Activated naive CD4-positive, alpha-beta T cell treated with anti-CD3 and anti-CD28 coated beads, Interleukin-2, amount 50 U/mL, for 16 hours (primary cell): Measurements from ENCODE around the gene CHCHD6.

Source experiments
- DNase-seq: peaks from one replicate; pipeline ENCODE4 v3.0.0-alpha.2; 2020

CHCHD6 gene

DNA sequence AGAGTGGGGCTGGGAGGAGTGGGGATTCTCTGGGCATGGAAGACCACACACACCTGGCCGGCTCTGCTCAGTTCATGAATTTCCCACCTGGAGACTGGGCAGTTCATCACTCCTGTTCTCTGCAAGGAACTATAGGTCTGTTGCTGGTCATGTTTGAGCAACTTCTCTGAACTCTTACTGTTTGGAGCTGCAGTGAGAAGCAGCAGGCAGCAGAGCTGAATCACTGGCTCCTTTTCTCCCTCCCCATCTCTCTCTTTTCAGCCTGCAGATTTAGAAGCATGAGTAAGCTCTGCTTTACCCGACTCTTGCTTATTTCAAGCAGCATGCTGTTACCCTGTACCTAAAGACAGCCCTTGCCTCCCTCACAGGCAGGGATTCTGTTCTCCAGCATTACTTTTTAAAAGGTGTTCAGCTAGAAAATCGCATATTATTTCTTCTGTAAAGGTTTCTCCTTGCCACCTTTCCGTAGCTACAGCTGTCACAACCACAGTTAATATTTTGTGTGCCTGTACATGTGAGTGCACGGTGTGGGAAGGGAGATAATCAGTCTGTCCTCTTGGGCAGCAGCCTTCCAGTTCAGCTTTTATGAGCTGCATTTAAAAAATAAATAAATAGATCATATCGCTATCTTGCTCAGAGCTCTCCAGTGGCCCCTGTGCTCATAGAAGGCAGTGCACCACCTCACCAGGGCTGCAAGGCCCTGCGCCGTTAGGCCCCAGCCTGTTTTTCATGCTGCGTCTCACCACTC is 131.6 kb downstream of the CHCHD6 start:
- DNase-seq = no peak

DNA sequence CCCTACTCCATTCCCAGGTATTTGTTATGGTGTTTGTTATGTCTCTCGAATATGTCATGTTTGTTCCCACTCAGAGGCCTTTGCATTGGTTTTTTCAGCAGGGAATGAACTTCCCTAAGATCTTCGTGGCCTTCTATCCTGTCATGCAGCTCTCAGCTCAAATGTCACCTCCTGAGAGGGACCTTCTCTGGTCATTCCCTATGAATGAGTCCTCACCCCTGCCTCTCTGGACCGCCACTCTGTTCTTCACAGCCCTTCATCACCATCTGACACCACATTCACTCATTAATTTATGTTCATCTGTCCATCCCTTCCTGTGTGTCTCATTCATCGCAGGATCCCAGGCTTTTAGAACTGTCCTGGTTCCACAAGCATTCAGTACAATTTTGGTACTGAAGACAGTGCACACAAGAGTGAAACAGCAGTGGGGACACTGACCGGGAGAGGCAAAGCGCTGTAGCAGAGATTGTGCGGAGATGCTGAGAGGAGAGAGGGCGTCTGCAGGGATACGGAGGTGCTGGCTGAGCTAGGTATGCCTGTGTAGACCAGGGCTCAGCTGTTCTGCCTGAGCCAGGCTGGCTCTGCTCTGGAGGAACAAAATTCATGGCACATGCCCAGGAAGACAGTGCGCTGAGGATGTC is 132.3 kb downstream of the CHCHD6 start:
- no peak for DNase-seq

DNA sequence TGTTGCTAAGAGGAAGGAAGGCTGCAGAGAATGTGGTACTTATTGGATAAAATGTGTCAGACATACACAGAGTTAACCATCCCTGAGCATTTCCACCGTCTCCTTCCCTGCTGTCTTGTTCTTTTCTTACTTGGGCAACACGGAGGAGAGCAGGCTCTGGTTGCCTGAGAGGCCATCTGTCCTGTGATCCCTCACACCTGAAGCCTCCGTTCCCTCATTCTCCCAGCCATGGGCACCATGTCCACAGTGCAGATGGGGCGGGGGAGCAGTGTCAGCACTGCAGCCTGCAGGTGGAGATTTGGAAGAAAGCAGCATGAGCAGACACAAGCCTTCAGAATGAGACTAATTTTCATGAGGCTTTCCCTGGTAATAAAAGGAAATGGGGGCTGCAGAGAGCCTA is 133.7 kb downstream of the CHCHD6 start:
- no peak for DNase-seq

DNA sequence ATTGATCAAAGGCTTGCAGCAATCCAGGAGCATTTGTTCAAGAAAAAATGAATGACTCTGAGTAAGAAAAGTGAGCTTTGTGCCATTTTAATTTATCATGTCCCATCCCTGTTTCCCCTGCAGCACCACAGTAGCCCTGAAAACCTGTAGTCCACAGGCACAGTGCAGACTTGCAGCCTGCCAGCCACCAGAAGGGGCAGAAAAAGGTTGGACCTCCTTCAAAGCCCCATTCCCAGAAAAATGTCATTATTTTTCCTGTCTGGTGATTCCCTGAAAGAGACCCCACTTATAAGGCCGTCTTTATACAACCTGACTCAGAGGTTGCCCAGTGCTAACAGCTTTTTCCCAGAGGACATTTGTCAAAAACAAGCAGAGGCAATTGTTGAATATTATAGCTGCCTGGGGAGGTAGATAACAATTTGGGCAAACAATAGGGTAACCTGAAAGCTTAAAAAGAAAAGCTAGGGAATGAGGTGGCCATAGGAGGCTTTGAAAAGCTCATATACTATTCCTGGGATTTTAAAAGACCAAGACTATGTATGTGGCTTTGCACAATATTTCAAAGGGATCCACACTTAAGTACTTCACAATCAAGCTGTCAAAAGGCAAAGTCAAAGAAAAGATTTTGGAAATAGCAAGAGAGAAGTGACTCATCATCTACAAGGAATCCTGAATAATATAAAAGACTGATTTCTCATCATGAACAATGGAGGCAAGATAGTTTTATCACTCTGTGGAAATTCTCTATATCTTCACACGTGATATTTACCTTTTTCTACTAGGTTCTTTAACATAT is 142.1 kb downstream of the CHCHD6 start:
- no peak for DNase-seq

DNA sequence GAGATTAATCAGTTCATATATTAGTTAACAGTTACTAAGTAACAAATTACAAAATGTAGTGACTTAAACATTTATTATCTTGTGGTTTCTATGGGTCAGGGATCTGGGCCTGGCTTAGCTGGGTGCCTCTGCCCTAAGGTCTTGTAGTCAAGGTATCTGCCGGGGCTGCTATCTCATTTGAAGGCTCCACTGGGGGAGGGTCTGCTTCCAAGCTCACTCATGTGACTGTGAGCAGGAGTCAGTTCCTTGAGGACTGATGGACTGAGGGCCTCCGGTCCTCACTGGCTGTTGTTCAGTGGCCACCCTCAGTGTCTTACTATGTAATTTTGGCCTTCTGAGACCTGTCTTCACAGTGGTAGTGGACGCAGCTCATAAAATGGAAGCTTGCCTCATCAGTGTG is 143.0 kb downstream of the CHCHD6 start:
- no peak for DNase-seq

DNA sequence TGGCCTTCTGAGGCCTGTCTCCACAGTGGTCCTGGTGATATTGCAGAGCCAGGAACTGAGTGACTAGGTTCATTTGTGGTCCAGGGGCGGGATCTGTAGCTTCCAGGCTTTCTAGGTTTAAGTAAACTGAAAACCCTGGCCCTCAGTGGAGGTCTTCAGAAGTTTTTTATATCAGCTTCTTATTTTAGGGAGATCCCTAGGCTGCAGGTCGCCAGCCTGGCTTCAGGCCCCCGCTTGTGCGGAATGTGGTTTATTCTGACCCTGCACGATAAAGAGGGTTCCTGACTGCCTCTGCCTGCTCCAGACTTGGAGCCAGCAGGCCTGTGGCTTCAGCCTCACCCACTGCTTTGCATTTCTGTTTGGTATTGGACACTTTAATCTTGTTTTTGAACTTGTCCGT is 145.0 kb downstream of the CHCHD6 start:
- DNase-seq = no peak

DNA sequence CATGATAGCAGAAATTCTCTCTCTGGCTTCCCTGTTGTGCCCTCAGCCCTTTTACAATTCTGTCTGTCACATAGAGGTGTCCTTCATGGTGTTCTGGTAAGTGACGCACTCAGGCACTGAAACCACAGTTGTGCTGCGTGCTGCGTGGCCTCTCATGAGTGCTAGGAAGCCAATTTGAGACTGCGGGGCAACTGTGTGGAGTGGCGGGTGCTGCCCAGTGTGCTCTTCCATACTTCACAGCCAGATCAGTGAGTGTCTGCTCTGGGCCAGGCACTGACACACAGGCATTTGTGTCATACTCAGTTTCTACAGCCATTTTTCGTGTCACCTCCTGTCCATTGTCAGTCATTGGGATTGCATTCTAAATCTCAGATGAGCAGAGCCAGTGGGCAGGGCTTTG is 145.7 kb downstream of the CHCHD6 start:
- no peak for DNase-seq

DNA sequence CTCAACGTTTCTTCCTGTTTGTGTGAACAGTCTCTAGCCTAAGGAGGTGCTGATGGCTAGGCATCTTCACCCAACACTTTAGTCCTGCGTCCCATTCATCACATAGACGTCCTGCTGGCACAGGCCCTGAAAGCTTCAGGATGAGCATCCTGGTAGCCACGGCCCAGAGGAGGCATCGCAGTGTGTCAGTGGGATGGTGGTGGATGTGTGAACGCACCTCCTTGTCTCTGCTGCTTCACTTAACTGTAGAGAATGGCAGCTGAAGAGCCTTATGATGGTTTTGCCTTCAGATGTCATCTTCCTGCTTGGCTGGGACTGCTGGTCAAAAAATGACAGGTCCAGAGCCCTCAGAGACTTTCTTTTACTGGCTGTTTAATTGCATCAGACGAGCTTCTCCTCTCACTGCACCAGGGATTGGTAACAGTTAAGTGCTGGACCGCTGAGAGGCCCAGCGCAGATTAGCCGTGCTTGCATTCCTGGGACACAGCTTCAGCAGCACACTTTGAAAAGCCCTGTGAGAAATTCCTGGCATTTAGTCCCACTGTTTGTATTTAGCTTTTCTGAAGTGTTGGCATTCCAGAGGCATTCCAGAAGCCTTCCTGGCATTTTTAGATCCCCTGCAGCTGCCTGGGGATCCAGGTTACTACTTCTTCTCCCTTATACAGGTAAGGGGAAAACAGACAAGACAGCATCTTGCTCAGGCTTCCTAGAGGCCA is 146.5 kb downstream of the CHCHD6 start:
- no peak for DNase-seq

DNA sequence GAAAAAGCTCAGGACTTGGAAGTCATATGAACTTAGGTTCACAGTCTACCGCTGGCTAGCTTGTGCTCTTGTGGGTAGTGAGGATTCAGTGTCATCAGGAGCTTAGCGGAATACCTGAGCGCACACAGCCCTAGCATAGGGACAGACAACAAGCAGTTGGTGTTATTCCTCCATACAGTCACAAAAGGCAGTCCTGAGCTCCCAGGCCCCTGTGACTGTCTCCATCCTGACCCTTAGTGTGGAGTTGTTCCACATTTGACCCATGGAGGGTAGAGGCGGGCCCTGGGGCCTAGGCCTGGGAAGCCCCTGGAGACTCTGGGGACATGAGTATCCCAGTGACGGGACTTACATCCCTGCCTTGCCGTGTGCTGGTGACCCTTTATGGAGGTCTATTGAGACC is 147.3 kb downstream of the CHCHD6 start:
- DNase-seq = no peak

DNA sequence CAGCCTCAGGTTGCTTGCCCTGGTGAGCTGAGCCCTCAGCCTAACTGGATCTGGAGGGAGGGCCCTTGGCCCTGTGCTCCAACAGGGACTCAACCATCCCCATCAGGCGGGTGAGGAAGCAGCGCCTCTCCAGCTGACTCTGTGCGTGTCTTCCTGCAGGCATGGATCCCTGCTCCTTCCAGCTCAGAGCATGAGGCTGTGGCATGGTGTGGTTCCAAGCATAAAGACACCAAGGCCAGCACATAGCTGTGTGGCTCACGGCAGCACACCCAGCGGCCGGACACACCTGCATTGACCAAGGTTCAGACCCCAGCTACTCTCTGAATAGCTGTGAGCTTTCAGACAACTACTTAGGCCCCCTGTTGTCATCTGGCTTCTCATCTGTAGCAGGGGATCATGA is 147.9 kb downstream of the CHCHD6 start:
- no peak for DNase-seq

DNA sequence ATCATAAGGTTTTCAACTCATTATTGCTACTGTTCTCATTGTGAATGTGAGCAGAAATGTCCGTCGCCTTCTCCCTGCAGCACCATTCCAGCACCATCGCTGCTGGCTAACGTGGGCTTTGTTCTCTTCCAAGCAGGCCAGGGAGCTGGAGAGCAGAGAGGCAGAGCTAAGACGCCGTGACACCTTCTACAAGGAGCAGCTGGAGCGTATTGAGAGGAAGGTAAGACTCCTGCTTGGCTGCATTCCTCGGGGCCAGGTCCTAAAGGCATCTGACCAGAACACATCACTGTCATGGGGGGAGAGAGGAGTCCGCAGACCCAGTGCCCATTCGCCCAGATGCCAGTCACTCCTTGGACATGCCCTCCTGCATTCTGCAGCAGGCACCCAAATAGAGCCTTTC is 148.5 kb downstream of the CHCHD6 start:
- DNase-seq = no peak

DNA sequence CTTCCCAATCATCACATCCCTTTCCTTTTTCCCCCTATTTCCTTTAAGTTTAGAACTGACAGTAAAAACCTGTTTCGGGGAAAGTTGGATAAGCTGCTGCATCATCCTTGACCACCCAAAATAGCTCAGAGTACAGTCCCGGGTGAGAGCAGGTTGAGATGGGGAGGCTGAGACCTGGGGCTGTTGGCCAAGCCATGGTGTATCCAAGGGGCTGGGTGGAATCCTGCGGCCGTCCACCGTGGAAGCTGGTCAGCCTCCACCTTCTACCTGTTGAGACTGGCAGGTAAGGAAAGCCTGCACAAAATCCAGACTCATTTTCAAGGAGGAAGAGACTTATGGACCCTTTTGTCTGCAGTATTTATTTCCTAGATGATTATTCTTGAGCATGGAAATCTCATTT is 150.6 kb downstream of the CHCHD6 start:
- DNase-seq = no peak

DNA sequence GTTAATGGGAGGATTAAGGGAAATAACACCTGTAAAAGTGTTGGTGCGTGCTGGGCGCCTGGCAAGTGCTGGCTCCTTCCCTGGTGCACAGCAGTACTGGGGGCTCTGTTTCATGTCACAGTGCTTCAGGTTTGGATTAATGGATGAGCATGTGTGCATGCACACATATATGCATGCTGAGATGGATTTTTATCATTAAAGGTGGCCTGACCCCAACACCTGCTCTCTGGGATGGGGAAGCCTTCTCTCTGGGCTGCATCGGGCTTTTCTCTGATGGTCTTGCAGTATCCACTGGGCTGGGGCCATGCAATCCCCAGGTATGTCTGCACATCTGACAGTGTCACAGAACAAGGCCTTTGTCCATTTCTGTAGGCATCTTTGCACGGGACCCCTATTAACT is 151.3 kb downstream of the CHCHD6 start:
- DNase-seq = no peak

DNA sequence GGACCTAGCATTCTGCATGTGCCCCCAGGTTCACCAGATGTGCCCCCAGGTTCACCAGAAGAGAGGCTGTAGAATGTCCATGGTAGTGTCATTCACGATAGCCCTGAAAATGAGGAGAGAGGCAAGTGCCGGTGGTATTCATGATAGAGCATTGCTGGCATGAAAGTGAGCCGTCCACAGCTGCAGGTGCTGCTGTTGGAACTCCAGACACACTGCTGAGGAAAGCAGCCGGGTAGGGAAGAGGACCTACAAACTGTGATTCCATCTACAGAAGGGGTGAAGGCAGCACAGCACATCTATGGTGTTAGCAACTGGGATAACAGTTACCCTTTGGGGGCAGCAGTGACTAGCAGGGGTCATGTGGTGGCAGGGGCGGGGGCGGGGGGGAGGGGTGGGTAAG is 153.9 kb downstream of the CHCHD6 start:
- no peak for DNase-seq

DNA sequence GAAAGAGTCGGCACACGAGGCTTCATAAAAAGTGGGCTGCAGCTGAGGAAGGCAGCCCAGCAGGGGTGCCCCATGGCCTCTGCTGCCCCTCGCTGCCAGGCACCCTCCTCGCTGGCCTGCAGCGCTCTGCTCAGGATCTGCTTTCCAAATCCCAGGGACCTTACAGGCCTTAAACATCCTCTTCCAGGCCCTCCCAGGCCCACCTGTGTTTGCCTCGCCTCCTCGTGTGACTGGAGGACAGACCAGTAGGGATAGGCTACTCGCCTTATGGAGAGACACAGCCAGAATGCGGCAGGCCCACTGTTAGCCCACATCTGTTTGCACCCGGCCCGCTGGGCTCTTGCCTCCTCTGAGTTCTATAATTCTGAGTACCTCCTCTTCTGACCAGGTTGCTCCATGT is 154.4 kb downstream of the CHCHD6 start:
- DNase-seq = no peak

DNA sequence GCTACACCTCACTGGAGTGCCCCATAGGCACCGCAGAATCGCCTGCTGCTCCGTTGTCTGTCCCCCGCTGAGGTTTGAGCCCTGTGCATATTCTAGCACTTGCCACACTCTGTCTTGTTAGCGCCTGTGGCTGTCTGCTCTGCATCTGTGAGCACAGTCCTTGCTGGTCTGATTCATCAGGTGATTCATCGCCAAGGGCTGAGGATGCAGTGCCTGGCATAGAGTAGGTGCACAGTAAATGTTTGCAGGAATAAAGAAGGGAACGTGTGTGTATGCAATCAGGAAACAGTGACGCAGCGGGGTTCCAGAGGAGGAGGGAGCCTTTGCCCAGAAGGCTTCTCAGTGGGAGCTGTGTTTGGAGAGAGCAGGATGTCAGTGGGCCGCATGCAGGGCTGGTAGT is 154.8 kb downstream of the CHCHD6 start:
- DNase-seq = no peak

DNA sequence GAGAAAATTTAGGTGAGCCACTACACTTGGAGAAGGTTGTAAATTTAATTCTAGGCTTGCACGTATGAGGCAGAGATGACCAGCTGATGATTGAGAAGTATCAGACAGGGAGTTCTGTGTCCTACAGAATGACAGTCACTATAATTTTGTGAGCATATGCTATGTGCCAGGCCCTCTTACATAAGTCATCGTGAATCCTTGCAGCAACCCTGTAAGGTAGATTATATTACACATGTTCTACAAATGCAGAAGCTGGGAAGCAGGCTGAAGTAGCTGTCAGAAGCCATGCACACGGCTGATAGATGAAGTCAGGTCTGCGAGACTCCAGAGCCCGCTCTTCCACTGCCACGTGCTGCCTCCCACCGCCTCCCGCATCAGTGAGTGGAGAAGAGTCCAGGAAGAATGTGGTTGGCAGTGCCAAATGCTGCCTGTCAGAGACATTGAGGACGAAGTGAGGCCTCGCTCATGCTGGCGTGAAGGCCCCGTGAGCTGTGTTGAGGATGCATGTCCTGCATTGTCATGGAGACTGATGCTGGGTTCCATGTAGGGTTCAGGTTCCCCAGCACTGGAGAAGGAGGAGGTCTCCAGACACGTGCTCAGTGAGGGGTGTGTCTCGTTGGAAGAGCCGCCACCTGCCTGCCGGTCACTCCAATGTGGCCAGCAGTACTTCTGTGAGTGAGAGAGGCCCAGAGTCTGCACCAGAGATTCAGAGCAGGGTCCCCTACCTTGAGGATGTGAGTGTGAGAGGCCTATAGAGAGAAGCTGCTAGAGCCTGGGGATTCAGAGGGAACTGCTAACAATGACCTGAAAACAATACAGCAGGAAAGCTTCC is 155.6 kb downstream of the CHCHD6 start:
- no peak for DNase-seq

DNA sequence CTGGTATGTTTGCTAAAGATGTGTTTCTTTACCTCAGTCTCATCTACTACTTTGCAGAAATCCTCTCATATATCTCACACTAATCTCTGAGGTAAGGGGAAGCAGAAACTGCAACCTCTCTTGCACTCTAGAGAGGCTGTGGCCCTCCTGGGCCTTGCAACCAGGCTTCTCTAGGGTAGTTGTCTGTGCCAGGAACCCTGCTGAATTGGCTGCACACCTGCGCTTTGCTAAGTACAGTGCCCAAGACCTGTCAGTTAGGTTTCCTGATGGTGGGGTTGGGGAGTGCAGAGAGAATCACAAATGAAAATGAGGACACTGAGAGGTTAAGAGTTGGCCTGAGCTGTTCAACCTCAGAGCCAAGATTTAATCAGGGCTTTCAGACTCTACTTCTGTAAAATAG is 161.7 kb downstream of the CHCHD6 start:
- DNase-seq = no peak

DNA sequence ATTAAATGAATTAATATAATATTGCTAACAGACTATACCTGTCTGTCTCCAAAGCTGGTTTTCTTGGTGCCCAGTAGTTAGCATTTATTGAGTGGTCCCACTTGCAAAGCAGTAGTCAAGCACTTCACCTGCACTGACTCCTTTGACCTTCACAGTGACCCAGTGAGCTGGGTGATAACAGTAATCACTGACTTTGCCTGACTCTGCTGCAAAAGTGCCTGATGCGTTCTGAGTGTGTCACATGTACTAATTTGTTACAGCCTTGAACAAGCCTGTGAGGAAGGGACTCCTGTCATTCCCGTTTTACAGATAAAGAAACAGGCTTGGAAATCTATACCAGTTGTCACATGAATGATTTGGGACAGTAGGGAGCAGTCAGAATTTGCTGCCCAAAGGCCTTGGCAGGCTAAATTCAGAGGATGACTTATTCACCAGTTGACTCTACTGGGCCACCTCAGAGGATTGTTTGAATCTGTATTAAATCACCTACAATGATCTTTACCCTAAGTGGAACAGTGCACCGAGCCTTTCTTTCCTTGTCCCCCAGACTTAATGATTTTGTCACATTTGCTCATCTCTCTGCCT is 162.2 kb downstream of the CHCHD6 start:
- DNase-seq = no peak

DNA sequence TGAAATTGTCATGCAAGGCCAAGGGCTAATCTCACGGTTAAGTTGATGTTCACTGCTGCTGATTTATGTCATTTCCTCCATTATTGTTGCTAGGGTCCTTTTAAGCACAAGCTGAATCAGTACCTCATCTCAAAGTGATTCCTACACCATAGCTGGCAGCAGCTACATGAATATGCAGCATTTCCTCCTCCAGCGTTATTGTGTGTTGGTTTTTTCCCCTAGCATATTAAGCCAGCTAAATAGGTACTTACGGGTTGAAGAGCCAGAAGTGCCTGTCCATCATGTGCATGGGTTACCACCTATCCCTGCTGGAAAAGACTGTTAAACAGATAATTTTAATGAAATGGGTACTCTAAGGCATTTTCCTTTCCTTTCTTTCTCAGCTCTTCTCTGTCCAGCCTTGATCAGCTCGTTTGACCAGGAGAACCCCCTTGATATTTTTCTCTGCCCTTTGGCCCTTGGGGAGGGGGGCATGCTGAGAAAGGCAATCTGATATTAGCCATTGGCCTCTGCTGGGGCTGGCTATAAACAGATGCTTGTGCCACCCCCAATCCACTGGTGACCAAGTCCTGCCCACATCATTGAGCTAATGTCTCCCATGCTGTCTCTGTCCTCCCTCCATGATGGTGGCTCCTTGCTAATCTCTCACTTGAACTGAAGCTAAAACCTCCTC is 163.3 kb downstream of the CHCHD6 start:
- no peak for DNase-seq

DNA sequence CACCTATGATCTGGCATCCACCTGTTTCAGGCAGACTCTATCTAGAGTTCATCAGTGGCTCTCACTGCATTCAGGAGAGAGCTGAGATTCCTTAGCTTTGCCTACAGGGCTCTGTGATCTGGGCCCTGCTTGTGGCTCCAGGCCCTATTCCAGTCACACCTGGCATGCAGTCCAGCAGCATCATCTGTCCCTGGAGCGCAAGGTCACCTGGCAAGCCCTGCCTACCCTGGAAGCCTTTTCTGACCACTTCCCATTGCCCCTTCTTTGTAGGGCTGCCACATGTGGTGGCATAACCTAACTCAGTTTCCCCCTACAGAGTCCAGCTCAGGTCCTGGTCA is 163.8 kb downstream of the CHCHD6 start:
- DNase-seq = no peak
